ENCODE results near the gene ADCY1.
"Not testable (repeated sequence)": the region's sequence is repeated elsewhere in the genome, so short reads cannot be mapped to it uniquely, and the experiment has no call there.

ADCY1 gene

GRCh38 chr7:45768516-45769394 is 194.6 kb downstream of the ADCY1 start:
- peak; percentile 92 to 98 (median 96) for DNase-seq

GRCh38 chr7:45769626-45770025 is 195.5 kb downstream of the ADCY1 start:
- not testable (repeated sequence) for DNase-seq
